HepG2 (cell line): ENCODE measurements around the gene RRN3. TPM values are rescaled to one million over a fixed set of nuclear protein-coding genes. Genes with fewer than 3 reads are reported as not detected.
"Not testable (repeated sequence)": the region's sequence is repeated elsewhere in the genome, so short reads cannot be mapped to it uniquely, and the experiment has no call there.

Experiments
- AGO1 ChIP-seq: fragments of 200-400 bp; formaldehyde crosslinking; IDR thresholded peaks from 2 replicates; pipeline ENCODE4 v1.6.1; 2017; ENCODE audit warnings: mild to moderate bottlenecking, low read depth, low read length, moderate library complexity; ENCODE audit not compliant: poor library complexity, severe bottlenecking
- AHR ChIP-seq: IDR thresholded peaks from 2 replicates; pipeline ENCODE4 v1.6.1; 2018; ENCODE audit warnings: missing genetic modification reagents, missing compliant biosample characterization
- CBX2 ChIP-seq, 2 experiments: fragments of 200-600 bp in 1 of 2; sonication (generic); formaldehyde crosslinking in 1 of 2; IDR thresholded peaks; 2 replicates each; pipeline versions ENCODE4 v1.7.0 to v1.8.1; 2018 to 2022; ENCODE audit warnings: low read depth in 2 of 2, low read length in 1 of 2, mild to moderate bottlenecking in 1 of 2, missing genetic modification reagents in 1 of 2
- CEBPG ChIP-seq: IDR thresholded peaks from 2 replicates; pipeline ENCODE4 v1.6.1; 2016
- DMAP1 ChIP-seq: IDR thresholded peaks from 2 replicates; pipeline ENCODE4 v1.6.1; 2016
- POLR2G ChIP-seq: fragments of 200-400 bp; formaldehyde crosslinking; IDR thresholded peaks from 2 replicates; pipeline ENCODE4 v1.6.1; 2018; ENCODE audit warnings: mild to moderate bottlenecking, low read depth, low read length, moderate library complexity
- SAFB2 ChIP-seq: sonication (generic); formaldehyde crosslinking; IDR thresholded peaks from 2 replicates; pipeline ENCODE4 v1.5.1; 2020; ENCODE audit warnings: missing genetic modification reagents, low read depth, mild to moderate bottlenecking, borderline replicate concordance
- SRY ChIP-seq: sonication (generic); formaldehyde crosslinking; IDR thresholded peaks from 2 replicates; pipeline ENCODE4 v1.8.0; 2022; ENCODE audit warnings: mild to moderate bottlenecking, missing genetic modification reagents
- STAT6 ChIP-seq: sonication (generic); formaldehyde crosslinking; IDR thresholded peaks from 2 replicates; pipeline ENCODE4 v1.4.0; 2020; ENCODE audit warnings: missing genetic modification reagents, mild to moderate bottlenecking, borderline replicate concordance
- TOE1 ChIP-seq: sonication (generic); formaldehyde crosslinking; IDR thresholded peaks from 2 replicates; pipeline ENCODE4 v1.4.0; 2020; ENCODE audit warnings: mild to moderate bottlenecking, missing genetic modification reagents
- ZFP1 ChIP-seq: IDR thresholded peaks from 2 replicates; pipeline ENCODE4 v1.6.1; 2016
- ZNF20 ChIP-seq: sonication (generic); formaldehyde crosslinking; IDR thresholded peaks from 2 replicates; pipeline ENCODE4 v1.4.0; 2020; ENCODE audit warnings: mild to moderate bottlenecking, moderate library complexity, missing genetic modification reagents
- ZNF280D ChIP-seq: sonication (generic); formaldehyde crosslinking; IDR thresholded peaks from 2 replicates; pipeline ENCODE4 v1.5.1; 2020; ENCODE audit warnings: mild to moderate bottlenecking, missing genetic modification reagents
- ZNF3 ChIP-seq: IDR thresholded peaks from 2 replicates; pipeline ENCODE4 v1.7.0; 2017; ENCODE audit warnings: inconsistent platforms
- ZNF879 ChIP-seq: sonication (generic); formaldehyde crosslinking; IDR thresholded peaks from 2 replicates; pipeline ENCODE4 v1.8.1; 2023; ENCODE audit warnings: missing genetic modification reagents
- polyA plus RNA-seq, 8 experiments: library from polyadenylated mRNA; depleted of rRNA in 3 of 8; stranded (reverse) in 7 of 8; unstranded in 1 of 8; fragments of >200 nt; fragmentation: Illumina TruSeq in 4 of 8; extraction: Trizol in 4 of 8; gene quantifications; 2 replicates each; pipeline versions ENCODE4 v1.2.1 to v1.2.3, GENCODE V29; 2011 to 2016; ENCODE audit warnings: low read depth in 4 of 8, missing spikeins in 1 of 8, mixed read lengths in 1 of 8; ENCODE audit not compliant: insufficient read depth in 1 of 8
- total RNA-seq, 5 experiments: library from RNA; depleted of rRNA; stranded (reverse); fragments of >200 nt; fragmentation: Illumina TruSeq; extraction: Trizol; gene quantifications; 2 replicates each; pipeline ENCODE4 v1.2.3, GENCODE V29; 2016; ENCODE audit warnings: low read depth in 1 of 5
- TF ChIP-seq, protein P1 (sequence below): sonication (generic); formaldehyde crosslinking; IDR thresholded peaks from 2 replicates; pipeline ENCODE4 v1.5.0; 2020; ENCODE audit warnings: mild to moderate bottlenecking, missing genetic modification reagents, borderline replicate concordance
- TF ChIP-seq, protein P2 (sequence below): IDR thresholded peaks from 2 replicates; pipeline ENCODE4 v1.6.1; 2016
- TF ChIP-seq, protein P3 (sequence below): sonication (generic); formaldehyde crosslinking; IDR thresholded peaks from 2 replicates; pipeline ENCODE4 v1.9.0; 2022; ENCODE audit warnings: missing genetic modification reagents, mild to moderate bottlenecking, borderline replicate concordance

RRN3 gene
- total and polyA plus RNA-seq, 2 of the 13 experiments (the other 11 are each of a cell fraction or from before 2014, with no cell fraction given): 45.8 to 67.0 TPM

DNA sequence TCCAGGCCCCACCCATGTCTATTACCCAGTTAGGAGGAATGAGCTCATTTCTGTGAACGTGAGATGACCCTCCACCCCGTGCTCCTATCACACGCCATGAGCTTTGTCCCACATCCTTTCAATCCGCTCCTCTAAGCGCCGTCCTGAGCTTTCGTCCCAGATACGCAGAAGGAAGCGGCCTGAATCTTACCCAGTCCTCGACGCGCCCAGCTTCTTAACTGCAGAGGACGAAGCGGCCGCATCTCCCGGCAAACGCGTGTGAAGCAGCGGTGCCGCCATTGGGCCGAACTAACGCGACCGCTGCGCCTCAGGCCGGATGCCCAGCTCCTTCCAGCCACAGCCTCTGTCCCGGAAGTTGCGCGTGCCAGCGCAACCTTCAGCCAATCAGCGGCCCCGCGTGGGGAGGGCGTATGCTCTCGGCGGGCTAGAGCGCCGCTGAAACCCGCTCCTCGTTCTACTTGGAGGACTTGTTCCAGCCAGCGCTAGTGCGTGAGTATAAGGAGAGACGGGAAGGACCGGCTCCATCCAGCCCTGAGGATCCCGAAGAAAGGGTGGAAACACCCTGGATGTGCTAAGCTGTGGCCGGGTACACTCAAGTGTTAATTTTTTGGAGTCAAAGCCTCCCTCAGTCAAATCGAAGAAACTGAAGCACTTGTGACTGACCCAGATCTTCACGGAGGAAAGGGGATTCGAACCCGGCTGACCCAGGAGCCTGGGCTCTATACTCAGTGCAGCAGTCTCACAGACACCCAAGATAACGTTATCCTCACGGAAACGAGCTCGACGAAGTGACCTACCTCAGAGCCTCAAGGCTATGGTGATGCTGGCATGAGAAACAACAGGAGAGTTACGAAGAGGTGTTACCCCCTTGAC lies at the start of gene RRN3 (continued):
- TF ChIP-seq, protein P1, sequence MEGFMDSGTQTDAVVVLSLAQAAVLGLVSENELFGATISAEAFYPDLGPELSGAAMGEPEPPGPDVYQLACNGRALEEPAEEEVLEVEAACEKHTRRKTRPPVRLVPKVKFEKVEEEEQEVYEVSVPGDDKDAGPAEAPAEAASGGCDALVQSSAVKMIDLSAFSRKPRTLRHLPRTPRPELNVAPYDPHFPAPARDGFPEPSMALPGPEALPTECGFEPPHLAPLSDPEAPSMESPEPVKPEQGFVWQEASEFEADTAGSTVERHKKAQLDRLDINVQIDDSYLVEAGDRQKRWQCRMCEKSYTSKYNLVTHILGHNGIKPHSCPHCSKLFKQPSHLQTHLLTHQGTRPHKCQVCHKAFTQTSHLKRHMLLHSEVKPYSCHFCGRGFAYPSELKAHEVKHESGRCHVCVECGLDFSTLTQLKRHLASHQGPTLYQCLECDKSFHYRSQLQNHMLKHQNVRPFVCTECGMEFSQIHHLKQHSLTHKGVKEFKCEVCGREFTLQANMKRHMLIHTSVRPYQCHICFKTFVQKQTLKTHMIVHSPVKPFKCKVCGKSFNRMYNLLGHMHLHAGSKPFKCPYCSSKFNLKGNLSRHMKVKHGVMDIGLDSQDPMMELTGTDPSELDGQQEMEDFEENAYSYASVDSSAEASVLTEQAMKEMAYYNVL: peak; percentile 67; the same call in 1 of the 2 replicates
- TF ChIP-seq AGO1 (peak; percentile 66), TOE1 (0 out of 2 replicates have a peak, but pooled peaks have one; percentile 54), AHR (peak; percentile 94; the same call in 1 of the 2 replicates), SAFB2 (CRISPR knock-in tag) (peak; percentile 88), ZNF20 (CRISPR knock-in tag) (peak; percentile 87; the same call in 1 of the 2 replicates), POLR2G (peak; percentile 99), STAT6 (CRISPR knock-in tag) (peak; percentile 72; the same call in 1 of the 2 replicates), SRY (CRISPR knock-in tag) (peak; percentile 81; the same call in 1 of the 2 replicates), ZNF280D (CRISPR knock-in tag) (peak; percentile 68; the same call in 1 of the 2 replicates), ZNF879 (CRISPR knock-in tag) (0 out of 2 replicates have a peak, but pooled peaks have one; percentile 91), ZNF3 (CRISPR knock-in tag) (peak; percentile 52; the same call in 1 of the 2 replicates), ZFP1 (CRISPR knock-in tag) (peak; percentile 87; the same call in 1 of the 2 replicates), CEBPG (CRISPR knock-in tag) (peak; percentile 91), CBX2 (CRISPR knock-in tag; IDR thresholded peaks at IDR 0.05; ENCODE audit: low read depth) (peak; percentile 80; the same call in 1 of the 2 replicates), DMAP1 (CRISPR knock-in tag) (peak; percentile 99)
- TF ChIP-seq, protein P2, sequence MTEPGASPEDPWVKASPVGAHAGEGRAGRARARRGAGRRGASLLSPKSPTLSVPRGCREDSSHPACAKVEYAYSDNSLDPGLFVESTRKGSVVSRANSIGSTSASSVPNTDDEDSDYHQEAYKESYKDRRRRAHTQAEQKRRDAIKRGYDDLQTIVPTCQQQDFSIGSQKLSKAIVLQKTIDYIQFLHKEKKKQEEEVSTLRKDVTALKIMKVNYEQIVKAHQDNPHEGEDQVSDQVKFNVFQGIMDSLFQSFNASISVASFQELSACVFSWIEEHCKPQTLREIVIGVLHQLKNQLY (CRISPR knock-in tag): peak; percentile 82
- TF ChIP-seq, protein P3, sequence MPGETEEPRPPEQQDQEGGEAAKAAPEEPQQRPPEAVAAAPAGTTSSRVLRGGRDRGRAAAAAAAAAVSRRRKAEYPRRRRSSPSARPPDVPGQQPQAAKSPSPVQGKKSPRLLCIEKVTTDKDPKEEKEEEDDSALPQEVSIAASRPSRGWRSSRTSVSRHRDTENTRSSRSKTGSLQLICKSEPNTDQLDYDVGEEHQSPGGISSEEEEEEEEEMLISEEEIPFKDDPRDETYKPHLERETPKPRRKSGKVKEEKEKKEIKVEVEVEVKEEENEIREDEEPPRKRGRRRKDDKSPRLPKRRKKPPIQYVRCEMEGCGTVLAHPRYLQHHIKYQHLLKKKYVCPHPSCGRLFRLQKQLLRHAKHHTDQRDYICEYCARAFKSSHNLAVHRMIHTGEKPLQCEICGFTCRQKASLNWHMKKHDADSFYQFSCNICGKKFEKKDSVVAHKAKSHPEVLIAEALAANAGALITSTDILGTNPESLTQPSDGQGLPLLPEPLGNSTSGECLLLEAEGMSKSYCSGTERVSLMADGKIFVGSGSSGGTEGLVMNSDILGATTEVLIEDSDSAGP (CRISPR knock-in tag): peak; percentile 96
- TF ChIP-seq CBX2 (IDR thresholded peaks at IDR 0.05; ENCODE audit: low read depth, low read length): not testable (repeated sequence)
